ENCODE measurements around the gene ATG9B.

DNA sequence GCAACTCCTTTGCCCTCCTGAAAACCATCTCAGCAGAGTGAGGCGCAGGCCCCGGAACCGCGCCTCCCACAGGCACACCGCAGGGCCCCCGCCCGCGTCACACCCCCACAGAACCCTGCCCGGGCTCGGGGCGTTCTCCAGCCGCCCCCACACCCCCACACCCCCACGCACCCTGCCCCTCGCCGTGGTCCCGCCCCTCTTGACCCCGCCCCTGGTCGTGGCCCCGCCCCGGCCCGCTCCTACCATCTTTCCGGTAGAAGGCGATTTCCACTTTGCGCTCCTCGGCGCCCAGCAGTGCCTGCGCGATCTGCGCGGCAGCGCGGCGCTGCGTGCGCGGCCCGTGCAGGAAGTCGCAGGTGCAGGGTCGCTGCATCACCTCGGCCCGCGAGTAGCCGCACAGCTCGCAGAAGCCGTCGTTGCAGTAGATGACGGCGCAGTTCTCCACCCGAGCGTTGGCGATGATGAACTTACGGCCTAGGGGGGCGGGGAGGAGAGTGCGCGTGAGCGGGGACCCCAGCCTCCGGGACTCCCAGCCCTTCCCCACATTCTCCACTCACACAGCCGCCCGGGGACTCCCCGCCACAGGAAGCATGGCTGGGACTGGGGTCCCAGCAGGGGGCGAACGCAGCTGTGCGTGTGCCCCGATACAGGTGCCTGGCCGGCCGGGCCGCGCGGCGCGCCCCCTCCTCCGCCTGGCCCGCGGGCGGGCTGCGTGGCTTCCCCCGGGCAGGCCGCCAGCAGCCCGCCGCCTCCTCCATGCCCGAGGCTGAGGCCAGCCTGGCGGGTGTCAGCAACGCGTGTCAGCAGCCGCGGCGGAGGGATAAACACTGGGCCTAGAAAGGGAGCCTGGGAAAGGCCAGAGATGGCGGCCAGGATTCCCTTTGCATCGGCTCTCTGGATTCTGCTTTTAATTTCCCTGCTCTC, 49.6 kb downstream of the ATG9B start:
- TF ChIP-seq, protein P1, sequence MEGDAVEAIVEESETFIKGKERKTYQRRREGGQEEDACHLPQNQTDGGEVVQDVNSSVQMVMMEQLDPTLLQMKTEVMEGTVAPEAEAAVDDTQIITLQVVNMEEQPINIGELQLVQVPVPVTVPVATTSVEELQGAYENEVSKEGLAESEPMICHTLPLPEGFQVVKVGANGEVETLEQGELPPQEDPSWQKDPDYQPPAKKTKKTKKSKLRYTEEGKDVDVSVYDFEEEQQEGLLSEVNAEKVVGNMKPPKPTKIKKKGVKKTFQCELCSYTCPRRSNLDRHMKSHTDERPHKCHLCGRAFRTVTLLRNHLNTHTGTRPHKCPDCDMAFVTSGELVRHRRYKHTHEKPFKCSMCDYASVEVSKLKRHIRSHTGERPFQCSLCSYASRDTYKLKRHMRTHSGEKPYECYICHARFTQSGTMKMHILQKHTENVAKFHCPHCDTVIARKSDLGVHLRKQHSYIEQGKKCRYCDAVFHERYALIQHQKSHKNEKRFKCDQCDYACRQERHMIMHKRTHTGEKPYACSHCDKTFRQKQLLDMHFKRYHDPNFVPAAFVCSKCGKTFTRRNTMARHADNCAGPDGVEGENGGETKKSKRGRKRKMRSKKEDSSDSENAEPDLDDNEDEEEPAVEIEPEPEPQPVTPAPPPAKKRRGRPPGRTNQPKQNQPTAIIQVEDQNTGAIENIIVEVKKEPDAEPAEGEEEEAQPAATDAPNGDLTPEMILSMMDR (IDR thresholded peaks at IDR 0.05): peak in 4 of 7 experiments; percentile 19 to 40 (median 25)
- peak in 2 of 3 donors; percentile 36 to 51 for TF ChIP-seq POLR2A (IDR thresholded peaks at IDR 0.05)

Data from body of pancreas (tissue), 4 donors.